T-cell (primary cell): ENCODE measurements around the gene MPRIP. TPM values are rescaled to one million over a fixed set of nuclear protein-coding genes. Genes with fewer than 3 reads are reported as not detected.

Experiments used
- ATAC-seq, 4 experiments: fragments of 200-7000 bp in 3 of 4; fragments of 150-1000 bp in 1 of 4; cut with Tn5 transposase; replicated peaks in 1 of 4; 1 replicate in 3 of 4; 2 replicates in 1 of 4; pipeline ENCODE4 v1.10.0; 2021; ENCODE audit warnings: moderate library complexity in 3 of 4, mild to moderate bottlenecking in 2 of 4, moderate number of reproducible peaks in 1 of 4
- CTCF ChIA-PET, 2 donors: fragments of 300-600 bp; sonication (Branson Sonifier 250); formaldehyde crosslinking; loops; one replicate each; lab custom pipeline; 2022; ENCODE audit warnings: antibody characterized with exemption in 2 of 2; lab: Charles Lee
- POLR2A ChIA-PET, 2 donors: fragments of 300-600 bp; sonication (Branson Sonifier 250); formaldehyde crosslinking; loops; one replicate each; lab custom pipeline; 2022; ENCODE audit warnings: antibody characterized with exemption in 2 of 2; lab: Charles Lee
- DNase-seq, 35 experiments: peaks; one replicate each; pipeline versions ENCODE4 v3.0.0 to v3.0.0-alpha.2; 2013 to 2023
- H3K27ac ChIP-seq: one replicate; pipeline ENCODE4 v1.5.1; 2013; ENCODE audit warnings: low read length
- H3K27me3 ChIP-seq, 2 experiments: replicated peaks in 1 of 2; 1 replicate in 1 of 2; 2 replicates in 1 of 2; pipeline versions ENCODE4 v1.6.1 to v1.7.0; 2013; ENCODE audit warnings: low read length in 1 of 2, mixed read lengths in 1 of 2; ENCODE audit not compliant: control insufficient read depth in 2 of 2, insufficient read depth in 2 of 2; ENCODE audit errors: extremely low read depth in 1 of 2
- H3K36me3 ChIP-seq, 2 donors: 1 replicate in 1 of 2; 2 replicates in 1 of 2; pipeline versions ENCODE4 v1.6.1 to v1.7.0; 2013; ENCODE audit warnings: low read length in 1 of 2; ENCODE audit not compliant: control insufficient read depth in 2 of 2, insufficient read depth in 1 of 2; ENCODE audit errors: extremely low read depth in 1 of 2
- H3K4me1 ChIP-seq, 2 experiments: 1 replicate in 1 of 2; 2 replicates in 1 of 2; pipeline versions ENCODE4 v1.6.1 to v1.7.0; 2013; ENCODE audit warnings: low read length in 2 of 2, mixed read lengths in 1 of 2; ENCODE audit not compliant: insufficient read depth in 2 of 2, control insufficient read depth in 1 of 2; ENCODE audit errors: extremely low read depth in 1 of 2
- H3K4me3 ChIP-seq, 2 donors: 1 replicate in 1 of 2; 2 replicates in 1 of 2; pipeline versions ENCODE4 v1.5.1 to v1.7.0; 2013; ENCODE audit warnings: mild to moderate bottlenecking in 2 of 2, low read length in 1 of 2, moderate library complexity in 1 of 2; ENCODE audit not compliant: control insufficient read depth in 1 of 2; ENCODE audit errors: extremely low read depth in 1 of 2
- H3K9me3 ChIP-seq: 2 replicates; pipeline ENCODE4 v1.7.0; 2013
- H3K27ac Mint-ChIP-seq, 2 donors: one replicate each; pipeline ENCODE4 v1.8.0; 2020 to 2021; ENCODE audit warnings: mild to moderate bottlenecking in 2 of 2, mixed read lengths in 2 of 2
- H3K27me3 Mint-ChIP-seq, 2 donors: one replicate each; pipeline ENCODE4 v1.8.0; 2021 to 2022; ENCODE audit warnings: mixed read lengths in 2 of 2
- H3K36me3 Mint-ChIP-seq: one replicate; pipeline ENCODE4 v1.8.0; 2021; ENCODE audit warnings: mixed read lengths
- H3K4me1 Mint-ChIP-seq, 3 donors: one replicate each; pipeline ENCODE4 v1.8.0; 2020 to 2022; ENCODE audit warnings: mixed read lengths in 3 of 3, mild to moderate bottlenecking in 1 of 3
- H3K4me3 Mint-ChIP-seq, 3 donors: one replicate each; pipeline ENCODE4 v1.8.0; 2020 to 2022; ENCODE audit warnings: mild to moderate bottlenecking in 3 of 3, mixed read lengths in 3 of 3, moderate library complexity in 3 of 3
- H3K9me3 Mint-ChIP-seq, 3 donors: one replicate each; pipeline ENCODE4 v1.8.0; 2020 to 2022; ENCODE audit warnings: mixed read lengths in 3 of 3
- WGBS: methylation state at CpG from one replicate; pipeline ENCODE4 v1.1.5; 2013; ENCODE audit warnings: missing lambda C conversion rate; ENCODE audit not compliant: insufficient coverage; 5-methylcytosine and 5-hydroxymethylcytosine counted together
- total RNA-seq, 35 experiments: library from RNA in 6 of 35; stranded (reverse) in 6 of 35; fragments of 120-200 nt in 1 of 35; gene quantifications; one replicate each; pipeline versions ENCODE4 v1.2.1 to v1.2.4 and lab custom pipeline; 2013 to 2026

The MPRIP gene
- total RNA-seq, 5 donors from 2014 or later (not counting 1 experiment from before 2014, with no cell fraction given), result 189 to 266 (median 247) TPM

DNA sequence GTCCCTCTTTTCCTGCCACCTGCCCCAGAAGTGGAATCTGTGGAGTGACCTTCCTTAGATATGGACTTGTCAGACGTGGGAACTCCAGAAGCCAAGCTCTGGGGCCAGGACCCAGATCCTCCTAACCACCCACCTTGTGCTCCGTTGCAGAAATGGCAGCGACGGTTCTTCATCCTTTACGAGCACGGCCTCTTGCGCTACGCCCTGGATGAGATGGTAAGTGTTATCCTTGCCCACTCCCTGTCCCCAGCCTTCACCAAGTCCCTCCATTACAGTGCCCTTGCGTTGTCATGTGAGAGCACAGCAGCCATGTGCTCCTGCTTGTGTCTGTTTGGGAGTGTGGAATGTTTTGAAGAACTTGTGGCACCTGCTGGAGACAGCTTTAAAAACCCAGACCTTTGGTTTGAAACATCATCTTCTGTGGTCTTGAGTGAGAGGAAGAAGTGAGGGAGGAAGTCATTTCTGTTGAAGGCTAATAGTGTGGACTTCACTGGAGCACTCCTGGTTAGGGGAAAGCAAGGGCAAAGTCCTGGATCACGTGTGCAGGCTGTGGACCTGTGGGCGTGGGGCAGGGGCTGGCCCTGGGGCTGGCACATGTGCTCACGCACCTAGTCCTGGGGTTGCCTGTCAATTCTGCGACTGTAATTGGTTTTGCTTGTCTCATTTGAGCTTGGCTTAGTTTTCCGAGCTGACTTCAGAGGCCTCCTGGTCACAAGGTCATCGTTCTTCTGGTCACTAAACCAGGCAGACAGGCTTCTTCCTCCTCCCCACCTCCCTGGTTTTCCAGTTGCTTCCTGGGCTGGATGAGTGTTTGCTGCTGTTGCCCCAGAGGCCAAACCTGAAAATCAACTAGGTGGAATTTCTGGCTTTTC is 35.8 kb downstream of the MPRIP start:
- POLR2A ChIA-PET, result no interaction called here
- CTCF ChIA-PET, result no interaction called here
- no peak for DNase-seq
- no peaks in the 10 kb centered on the region for H3K9me3 ChIP-seq
- H3K36me3 ChIP-seq, result peaks cover 20 to 60% of the 10 kb centered on the region in 2 donors
- peaks cover 0 to 22% of the 10 kb centered on the region in 2 experiments for H3K4me1 ChIP-seq
- H3K27ac Mint-ChIP-seq, result no peak overlapping the region
- no peaks in the 10 kb centered on the region for H3K27me3 Mint-ChIP-seq
- H3K27ac ChIP-seq, result no peak overlapping the region
- H3K4me1 Mint-ChIP-seq, result peaks cover 22 to 40% (median 33%) of the 10 kb centered on the region in 3 donors
- H3K4me3 Mint-ChIP-seq, result no peak overlapping the region
- H3K36me3 Mint-ChIP-seq, result peaks cover 36% of the 10 kb centered on the region
- 97% methylated on average over 4 of the region's 15 CpGs for WGBS
- H3K4me3 ChIP-seq, result no peak overlapping the region
- no peak for ATAC-seq
- no peaks in the 10 kb centered on the region for H3K9me3 Mint-ChIP-seq
- H3K27me3 ChIP-seq, result no peaks in the 10 kb centered on the region

DNA sequence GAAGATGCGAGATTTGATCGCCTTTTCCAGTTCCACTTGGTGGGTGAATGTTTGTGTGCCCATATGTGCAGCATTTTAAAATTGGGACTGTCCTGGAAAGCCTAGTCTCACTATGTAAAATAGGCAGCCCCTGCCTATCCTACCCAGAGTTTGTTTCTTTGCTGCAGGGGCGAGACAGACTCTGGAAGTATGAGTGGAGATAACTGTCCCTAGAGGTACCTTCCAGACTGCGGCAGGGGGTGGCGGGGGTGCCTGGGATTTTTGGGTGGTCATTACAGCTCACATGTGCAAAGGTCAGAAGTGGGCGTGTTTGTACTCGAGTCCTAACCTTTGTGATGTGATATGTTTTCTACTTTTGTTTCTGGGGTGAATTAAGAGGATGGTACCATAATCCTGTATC is 36.6 kb downstream of the MPRIP start:
- Mint-ChIP-seq H3K4me3 (no peak overlapping the region), H3K27ac (no peak overlapping the region), H3K9me3 (no peaks in the 10 kb centered on the region), H3K27me3 (no peaks in the 10 kb centered on the region), H3K4me1 (peaks cover 19 to 34% (median 28%) of the 10 kb centered on the region in 3 donors), H3K36me3 (peaks cover 39% of the 10 kb centered on the region)
- ATAC-seq (no peak), DNase-seq (no peak)
- 100% methylated on average over 2 of the region's 7 CpGs for WGBS
- H3K36me3 ChIP-seq, result peaks cover 20 to 55% of the 10 kb centered on the region in 2 donors
- peaks cover 0 to 14% of the 10 kb centered on the region in 2 experiments for H3K4me1 ChIP-seq
- no peak overlapping the region for H3K27ac ChIP-seq
- H3K9me3 ChIP-seq, result no peaks in the 10 kb centered on the region
- no peaks in the 10 kb centered on the region for H3K27me3 ChIP-seq
- ChIA-PET POLR2A (no interaction called here), CTCF (no interaction called here)
- H3K4me3 ChIP-seq, result no peak overlapping the region

DNA sequence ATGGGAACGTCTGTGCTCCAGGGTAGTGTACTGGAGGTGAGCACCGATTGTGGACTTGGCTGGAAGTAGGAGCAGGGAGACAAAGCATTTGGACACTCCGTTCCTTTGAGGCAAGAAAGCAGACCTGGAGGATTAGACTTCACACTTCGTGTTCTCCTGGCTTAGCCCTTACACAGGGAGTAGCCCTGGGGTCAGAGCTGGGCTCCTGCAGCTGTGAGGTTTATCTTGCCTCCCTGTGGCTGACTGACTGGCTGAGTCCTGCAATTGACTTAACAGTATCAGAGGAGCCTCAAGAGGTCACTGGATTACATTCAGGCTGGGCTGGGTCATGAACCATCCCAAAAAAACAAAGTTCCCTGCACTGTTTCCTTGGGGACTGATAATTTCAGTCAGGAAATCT is 37.1 kb downstream of the MPRIP start:
- H3K4me1 Mint-ChIP-seq, result peaks cover 19 to 29% (median 23%) of the 10 kb centered on the region in 3 donors
- H3K4me1 ChIP-seq, result peaks cover 0 to 11% of the 10 kb centered on the region in 2 experiments
- POLR2A ChIA-PET, result no interaction called here
- no peaks in the 10 kb centered on the region for H3K9me3 Mint-ChIP-seq
- H3K27me3 ChIP-seq, result no peaks in the 10 kb centered on the region
- no peak overlapping the region for H3K27ac ChIP-seq
- ATAC-seq, result no peak
- CTCF ChIA-PET, result no interaction called here
- 97% methylated on average over 3 of the region's 4 CpGs for WGBS
- H3K36me3 Mint-ChIP-seq, result peaks cover 40% of the 10 kb centered on the region
- no peaks in the 10 kb centered on the region for H3K27me3 Mint-ChIP-seq
- H3K4me3 Mint-ChIP-seq, result no peak overlapping the region
- no peaks in the 10 kb centered on the region for H3K9me3 ChIP-seq
- H3K27ac Mint-ChIP-seq, result no peak overlapping the region
- DNase-seq, result no peak
- no peak overlapping the region for H3K4me3 ChIP-seq
- peaks cover 20 to 60% of the 10 kb centered on the region in 2 donors for H3K36me3 ChIP-seq

DNA sequence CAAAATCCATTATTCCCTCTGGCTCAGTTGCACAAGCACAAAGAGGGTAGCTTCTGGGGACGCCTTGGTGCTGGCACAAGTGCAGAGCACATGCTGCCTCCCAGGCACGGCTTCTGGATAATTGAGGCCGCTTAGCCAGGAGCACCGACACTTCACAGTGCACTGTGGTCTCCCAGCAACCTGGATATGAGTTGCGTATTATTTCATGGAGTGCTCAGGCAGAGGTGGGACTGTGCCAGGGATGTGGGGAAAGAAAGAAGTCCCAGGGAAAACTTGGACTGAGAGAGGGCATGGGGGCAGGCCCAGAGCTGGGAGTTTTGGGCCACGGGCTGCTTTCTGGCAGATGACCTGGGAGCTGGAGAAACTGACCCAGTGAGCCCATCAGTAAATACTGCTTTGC is 37.5 kb downstream of the MPRIP start:
- no peak for DNase-seq

DNA sequence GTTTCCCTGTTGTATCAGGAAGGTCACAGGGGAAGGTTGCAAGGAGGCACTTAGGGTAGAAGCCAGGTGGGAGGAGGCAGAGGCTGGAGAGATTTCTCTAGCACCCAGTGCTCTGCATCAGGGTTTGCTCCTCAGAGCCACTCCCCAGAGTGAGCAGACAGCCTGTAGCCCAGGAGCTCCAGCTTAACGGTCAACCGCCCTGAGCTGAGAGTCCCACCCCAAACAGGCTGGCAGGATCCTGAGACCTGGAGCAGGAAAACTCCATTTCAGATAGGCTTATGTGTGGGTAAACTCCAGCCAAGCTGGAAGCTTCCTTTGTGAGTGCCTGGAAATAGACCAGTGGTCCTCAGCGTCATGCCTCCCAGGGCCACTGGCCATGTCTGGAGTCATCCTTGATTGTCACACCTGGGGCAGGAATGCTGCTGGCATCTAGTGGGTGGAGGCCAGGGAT is 37.9 kb downstream of the MPRIP start:
- no CpG with 5 or more reads among the region's 3 CpGs for WGBS
- H3K36me3 Mint-ChIP-seq, result peaks cover 42% of the 10 kb centered on the region

More for the DNA sequence above, 37.5 kb downstream of the MPRIP start:
- ChIA-PET POLR2A (no interaction called here), CTCF (no interaction called here)
- H3K9me3 Mint-ChIP-seq, result no peaks in the 10 kb centered on the region
- peaks cover 41% of the 10 kb centered on the region for H3K36me3 Mint-ChIP-seq
- Histone ChIP-seq H3K27me3 (no peaks in the 10 kb centered on the region), H3K27ac (no peak overlapping the region), H3K4me3 (no peak overlapping the region), H3K4me1 (peaks cover 0 to 12% of the 10 kb centered on the region in 2 experiments), H3K9me3 (no peaks in the 10 kb centered on the region), H3K36me3 (peaks cover 20 to 64% of the 10 kb centered on the region in 2 donors)
- H3K27me3 Mint-ChIP-seq, result no peaks in the 10 kb centered on the region
- H3K4me1 Mint-ChIP-seq, result peaks cover 15 to 24% (median 18%) of the 10 kb centered on the region in 3 donors
- whole genome bisulfite sequencing, result 100% methylated on average over 6 of the region's 6 CpGs
- H3K4me3 Mint-ChIP-seq, result no peak overlapping the region
- ATAC-seq, result no peak
- H3K27ac Mint-ChIP-seq, result no peak overlapping the region

DNA sequence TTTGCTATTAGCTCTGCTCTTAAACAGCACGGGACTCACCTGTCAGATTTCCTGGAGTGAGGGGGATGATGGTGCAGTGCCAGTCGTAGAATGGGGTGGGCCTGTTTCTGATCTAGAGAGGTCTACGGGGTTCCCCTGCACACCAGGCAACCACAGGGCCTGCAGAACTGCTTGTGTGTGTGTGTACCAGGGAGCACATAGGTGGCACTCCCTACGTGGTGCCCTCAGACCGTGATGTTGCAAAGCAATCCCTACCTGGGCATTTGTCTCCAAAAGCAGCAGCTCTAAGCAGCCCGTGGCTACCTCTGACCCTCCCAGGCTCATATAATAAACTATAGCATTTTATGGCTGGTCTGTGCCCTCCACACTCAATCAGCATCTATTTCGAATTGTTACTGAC is 38.5 kb downstream of the MPRIP start:
- no peaks in the 10 kb centered on the region for H3K27me3 ChIP-seq
- Mint-ChIP-seq H3K27me3 (no peaks in the 10 kb centered on the region), H3K4me3 (no peak overlapping the region), H3K36me3 (peaks cover 45% of the 10 kb centered on the region), H3K4me1 (peaks cover 5 to 18% (median 8%) of the 10 kb centered on the region in 3 donors), H3K27ac (no peak overlapping the region), H3K9me3 (no peaks in the 10 kb centered on the region)
- ATAC-seq (no peak), DNase-seq (no peak)
- H3K27ac ChIP-seq, result no peak overlapping the region
- CTCF ChIA-PET, result no interaction called here
- H3K9me3 ChIP-seq, result no peaks in the 10 kb centered on the region
- POLR2A ChIA-PET, result no interaction called here
- 100% methylated on average over 2 of the region's 7 CpGs for whole genome bisulfite sequencing
- H3K4me3 ChIP-seq, result no peak overlapping the region
- H3K4me1 ChIP-seq, result peaks cover 0 to 6% of the 10 kb centered on the region in 2 experiments
- H3K36me3 ChIP-seq, result peaks cover 22 to 62% of the 10 kb centered on the region in 2 donors

More for the DNA sequence above, 37.9 kb downstream of the MPRIP start:
- H3K4me1 ChIP-seq, result peaks cover 0 to 11% of the 10 kb centered on the region in 2 experiments
- no peak overlapping the region for H3K27ac ChIP-seq
- Mint-ChIP-seq H3K27ac (no peak overlapping the region), H3K9me3 (no peaks in the 10 kb centered on the region), H3K4me1 (peaks cover 10 to 21% (median 14%) of the 10 kb centered on the region in 3 donors), H3K27me3 (no peaks in the 10 kb centered on the region), H3K4me3 (no peak overlapping the region)
- H3K9me3 ChIP-seq, result no peaks in the 10 kb centered on the region
- ATAC-seq (no peak), DNase-seq (no peak)
- H3K4me3 ChIP-seq, result no peak overlapping the region
- CTCF ChIA-PET, result no interaction called here
- POLR2A ChIA-PET, result no interaction called here
- peaks cover 20 to 65% of the 10 kb centered on the region in 2 donors for H3K36me3 ChIP-seq
- no peaks in the 10 kb centered on the region for H3K27me3 ChIP-seq
